Measurements from ENCODE around the gene SGTA.

DNA sequence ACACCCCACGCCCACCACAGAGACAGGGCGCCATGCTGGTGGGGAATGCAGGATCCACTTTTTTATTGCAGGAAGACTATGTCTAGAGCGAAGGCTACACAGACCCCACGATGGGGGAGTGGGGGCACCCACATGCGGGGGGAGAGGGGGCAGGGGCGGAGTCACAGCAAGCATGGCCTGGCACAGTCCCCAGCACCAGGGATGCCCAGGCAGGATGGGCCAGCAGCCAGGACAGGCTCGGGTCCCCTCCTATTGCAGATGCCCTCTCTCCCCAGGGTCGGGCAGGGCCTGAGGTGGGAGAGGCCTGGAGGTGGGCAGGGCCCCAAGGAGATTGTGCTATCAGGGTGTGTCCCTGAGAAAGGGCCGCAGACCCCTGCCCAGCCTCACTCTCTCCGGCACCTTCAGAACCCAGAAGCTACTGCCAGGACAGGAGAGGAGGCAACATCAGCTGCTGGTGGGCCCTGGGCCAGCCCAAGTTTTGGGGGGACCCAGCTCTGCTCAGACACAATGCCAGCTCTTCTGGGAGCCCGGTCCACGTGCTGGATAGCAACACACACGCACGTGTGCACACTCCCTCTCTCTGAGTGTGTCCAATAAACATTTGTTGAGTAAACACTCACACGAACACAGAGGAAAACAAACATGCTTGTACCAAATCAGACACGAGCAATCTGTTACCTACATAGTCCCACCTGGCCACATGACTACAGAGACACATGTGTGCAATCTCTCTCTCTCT lies 68.4 kb downstream of the SGTA start:
- TF ChIP-seq HDAC2 (IDR thresholded peaks at IDR 0.05; ENCODE audit: borderline replicate concordance in 1 of 2, low read depth in 2 of 2, low read length in 2 of 2) (no peak), CTCF (IDR thresholded peaks at IDR 0.05; ENCODE audit: control extremely low read depth in 1 of 3, insufficient read depth in 1 of 3, low read depth in 1 of 3, low read length in 3 of 3) (no peak), USF2 (IDR thresholded peaks at IDR 0.05; ENCODE audit: low read length) (no peak), TAF7 (optimal IDR thresholded peaks at IDR 0.05; ENCODE audit: borderline replicate concordance, low read depth, low read length) (no peak), EZH2 (IDR thresholded peaks at IDR 0.05; ENCODE audit: low read depth, low read length, severe bottlenecking) (no peak), JUN (IDR thresholded peaks at IDR 0.05; ENCODE audit: low read depth, low read length) (no peak), POLR2A (IDR thresholded peaks at IDR 0.05; ENCODE audit: control extremely low read depth in 1 of 2, low read depth in 2 of 2, low read length in 2 of 2) (no peak), POLR2AphosphoS5 (IDR thresholded peaks at IDR 0.05; ENCODE audit: low read depth, low read length) (no peak), SIN3A (conservative IDR thresholded peaks at IDR 0.05 in 1 of 2, IDR thresholded peaks at IDR 0.05 in 1 of 2; ENCODE audit: low read depth in 1 of 2, low read length in 2 of 2) (no peak), RAD21 (IDR thresholded peaks at IDR 0.05 in 1 of 2, conservative IDR thresholded peaks at IDR 0.05 in 1 of 2; ENCODE audit: low read depth in 2 of 2, low read length in 2 of 2) (no peak), SRF (IDR thresholded peaks at IDR 0.05; ENCODE audit: low read depth, low read length) (no peak), EP300 (IDR thresholded peaks at IDR 0.05; ENCODE audit: borderline replicate concordance in 1 of 2, low read depth in 2 of 2, low read length in 2 of 2) (no peak), CEBPB (IDR thresholded peaks at IDR 0.05; ENCODE audit: low read depth, low read length) (no peak)

Measured in H1 (cell line).